MG63 (cell line): Measurements from ENCODE around the gene NENF. TPM values are rescaled to one million over a fixed set of nuclear protein-coding genes. Genes with fewer than 3 reads are reported as not detected.

ENCODE experiments used
- DNase-seq: peaks from one replicate; pipeline ENCODE4 v3.0.0-alpha.2; 2020
- H3K27me3 ChIP-seq: fragments of 250-450 bp; sonication (Bioruptor Pico); 2 replicates; pipeline ENCODE4 v1.5.1; 2020; ENCODE audit warnings: mild to moderate bottlenecking, moderate library complexity
- H3K36me3 ChIP-seq: fragments of 250-450 bp; sonication (Bioruptor Pico); 2 replicates; pipeline ENCODE4 v1.5.1; 2020; ENCODE audit warnings: mild to moderate bottlenecking, moderate library complexity
- H3K4me3 ChIP-seq: fragments of 250-450 bp; sonication (Bioruptor Pico); 2 replicates; pipeline ENCODE4 v1.5.1; 2020; ENCODE audit warnings: mild to moderate bottlenecking, moderate library complexity
- H3K9me3 ChIP-seq: fragments of 250-450 bp; sonication (Bioruptor Pico); 2 replicates; pipeline ENCODE4 v1.5.1; 2020; ENCODE audit warnings: mild to moderate bottlenecking, moderate library complexity
- total RNA-seq: library from RNA; depleted of rRNA; stranded (reverse); fragments of >200 nt; shearing (Covaris generic); gene quantifications from 2 replicates; pipeline ENCODE4 v1.2.3, GENCODE V29; 2014; ENCODE audit warnings: low replicate concordance; rRNA removed

The NENF gene
- total RNA-seq, 1 experiment from 2014 or later = 143 TPM

GRCh38 chr1:212482637-212483441 is 50.1 kb downstream of the NENF start:
- H3K4me3 ChIP-seq = no peak overlapping the region
- no peaks in the 10 kb centered on the region for H3K27me3 ChIP-seq
- no peaks in the 10 kb centered on the region for H3K9me3 ChIP-seq
- H3K36me3 ChIP-seq = no peaks in the 10 kb centered on the region
- peak; percentile 83 for DNase-seq

- peak; percentile 80 for DNase-seq
- Histone ChIP-seq H3K36me3 (no peaks in the 10 kb centered on the region), H3K9me3 (no peaks in the 10 kb centered on the region), H3K27me3 (no peaks in the 10 kb centered on the region), H3K4me3 (no peak overlapping the region)
Measured at GRCh38 chr1:212484701-212485570, 52.2 kb downstream of the NENF start.

GRCh38 chr1:212485571-212485912 is 52.8 kb downstream of the NENF start:
- Histone ChIP-seq H3K9me3 (no peaks in the 10 kb centered on the region), H3K27me3 (no peaks in the 10 kb centered on the region), H3K36me3 (no peaks in the 10 kb centered on the region), H3K4me3 (no peak overlapping the region)
- DNase-seq = no peak

DNA sequence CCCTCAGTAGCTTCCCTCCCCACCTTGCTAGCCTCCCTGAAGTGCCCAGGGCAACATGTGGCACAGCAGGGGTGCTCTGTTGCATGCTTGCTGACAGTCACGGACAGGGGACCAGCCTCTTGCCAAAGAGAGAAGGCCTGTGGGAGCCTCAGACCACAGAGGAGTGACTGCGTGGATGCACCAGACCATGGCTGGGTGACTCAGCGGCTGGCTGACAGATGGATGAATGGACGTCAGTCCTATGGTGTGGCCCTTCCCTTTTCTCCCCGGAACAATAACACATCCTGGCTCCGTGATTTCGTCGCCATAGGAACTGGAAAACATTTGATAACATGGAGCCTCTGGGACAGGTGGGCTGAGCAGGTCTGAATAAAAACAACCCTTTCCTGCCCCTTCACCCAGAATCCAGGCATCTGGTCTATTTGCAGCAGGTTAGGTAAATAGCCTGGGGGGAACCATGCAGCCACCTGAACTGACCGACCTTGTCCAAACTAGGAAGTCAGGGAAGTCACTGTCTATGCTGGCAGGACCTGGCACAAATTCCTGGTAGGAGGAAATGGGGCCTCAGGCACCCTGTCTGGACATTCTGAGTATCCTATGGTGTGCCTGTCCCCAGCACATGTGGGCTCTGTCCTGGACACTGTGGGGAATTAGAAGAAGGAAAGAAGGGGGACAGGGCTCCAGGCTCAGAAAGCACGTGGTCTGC is 53.3 kb downstream of the NENF start:
- no peaks in the 10 kb centered on the region for H3K27me3 ChIP-seq
- peak; percentile 95 for DNase-seq
- no peaks in the 10 kb centered on the region for H3K9me3 ChIP-seq
- H3K4me3 ChIP-seq = no peak overlapping the region
- no peaks in the 10 kb centered on the region for H3K36me3 ChIP-seq

DNA sequence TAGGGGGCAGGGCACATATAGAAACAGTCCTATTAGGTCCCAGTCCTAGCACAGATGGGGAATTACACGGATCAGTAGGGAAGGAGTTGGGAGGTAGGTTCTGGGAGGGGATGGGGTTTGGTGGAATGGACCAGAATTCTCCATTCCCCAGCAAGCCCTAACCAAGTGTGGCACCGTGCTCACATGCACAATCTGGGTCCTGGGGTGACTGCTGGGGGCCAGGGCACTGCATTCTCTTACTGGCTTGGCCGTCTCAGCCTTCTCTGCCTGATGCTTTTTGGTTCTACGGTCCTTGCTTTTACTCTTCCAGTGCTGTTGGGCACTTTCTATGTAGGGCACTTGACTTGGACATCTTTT is 53.9 kb downstream of the NENF start:
- DNase-seq = no peak
- no peaks in the 10 kb centered on the region for H3K36me3 ChIP-seq

GRCh38 chr1:212487286-212487685 is 54.6 kb downstream of the NENF start:
- Histone ChIP-seq H3K9me3 (no peaks in the 10 kb centered on the region), H3K36me3 (no peaks in the 10 kb centered on the region), H3K4me3 (no peak overlapping the region), H3K27me3 (no peaks in the 10 kb centered on the region)
- DNase-seq = no peak

More for the DNA sequence above, 53.9 kb downstream of the NENF start:
- Histone ChIP-seq H3K4me3 (no peak overlapping the region), H3K9me3 (no peaks in the 10 kb centered on the region), H3K27me3 (no peaks in the 10 kb centered on the region)

DNA sequence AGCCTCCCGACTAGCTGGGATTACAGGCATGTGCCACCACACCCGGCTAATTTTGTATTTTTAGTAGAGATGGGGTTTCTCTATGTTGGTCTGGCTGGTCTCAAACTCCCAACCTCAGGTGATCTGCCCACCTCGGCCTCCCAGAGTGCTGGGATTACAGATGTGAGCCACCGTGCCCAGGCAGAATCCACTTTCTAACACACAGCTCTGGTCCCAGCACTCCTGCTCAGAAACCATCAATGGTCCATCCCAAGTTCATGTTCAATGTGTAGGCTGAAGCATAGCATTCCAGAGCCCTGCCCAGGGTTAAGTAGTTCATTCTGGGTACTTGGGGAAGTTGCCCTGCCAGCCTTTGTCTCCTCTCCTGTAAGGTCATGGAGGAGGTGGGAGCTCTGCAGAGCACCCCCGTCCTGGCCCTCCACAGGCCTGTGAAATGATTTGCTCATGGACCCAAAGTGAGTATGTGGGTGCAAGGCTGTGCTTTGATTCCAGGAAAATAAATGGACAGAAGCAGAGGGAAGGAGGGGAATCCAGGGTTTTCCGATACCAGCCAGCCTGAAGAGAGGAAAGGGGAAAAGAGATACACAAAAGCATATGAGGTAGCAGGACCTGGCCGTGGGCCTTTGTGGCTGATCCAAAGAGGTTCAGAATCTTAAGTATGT is 55.2 kb downstream of the NENF start:
- H3K36me3 ChIP-seq = no peaks in the 10 kb centered on the region
- H3K9me3 ChIP-seq = no peaks in the 10 kb centered on the region
- H3K27me3 ChIP-seq = no peaks in the 10 kb centered on the region
- H3K4me3 ChIP-seq = no peak overlapping the region
- no peak for DNase-seq

DNA sequence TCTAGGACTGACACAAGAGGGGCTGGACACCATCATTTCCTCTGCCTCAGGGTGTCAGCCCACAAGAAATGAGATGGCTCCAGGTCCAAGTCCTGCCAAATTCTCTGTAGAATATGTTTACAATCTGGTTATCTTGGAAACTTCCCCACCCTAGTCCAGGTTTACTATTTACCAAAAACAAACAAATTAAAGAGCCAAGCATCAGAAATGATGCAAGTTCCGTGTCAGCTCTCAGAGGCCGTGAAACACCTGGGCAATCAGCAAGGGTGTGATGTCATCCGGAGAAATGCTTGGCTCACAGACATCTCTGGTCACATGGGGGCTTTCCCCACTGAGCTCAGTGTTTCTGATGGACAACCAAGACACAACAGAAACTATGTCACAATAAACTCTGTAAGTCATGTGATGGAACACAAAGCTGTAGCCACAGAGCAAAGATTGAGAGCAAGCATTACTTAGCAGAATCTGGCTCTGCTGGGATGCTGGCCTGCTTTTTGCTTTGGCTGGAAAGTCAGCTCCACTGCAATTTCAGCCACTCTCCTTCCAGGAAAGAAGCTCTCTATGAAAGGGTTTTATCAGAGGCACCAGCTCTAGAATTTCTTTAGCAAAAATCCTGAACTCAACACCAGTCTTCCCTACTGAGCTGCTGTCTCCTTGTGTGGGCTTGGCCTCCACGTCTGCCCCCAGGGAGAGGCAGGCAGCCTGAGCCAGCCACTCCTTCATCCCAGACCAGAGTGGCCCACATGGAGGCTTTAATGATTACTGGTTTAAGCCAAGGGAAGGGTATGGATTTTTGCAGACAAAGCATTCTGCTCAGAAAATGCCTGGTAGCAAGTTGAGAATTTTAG is 55.9 kb downstream of the NENF start:
- Histone ChIP-seq H3K4me3 (no peak overlapping the region), H3K36me3 (no peaks in the 10 kb centered on the region), H3K27me3 (no peaks in the 10 kb centered on the region), H3K9me3 (no peaks in the 10 kb centered on the region)
- peak; percentile 69 for DNase-seq

DNA sequence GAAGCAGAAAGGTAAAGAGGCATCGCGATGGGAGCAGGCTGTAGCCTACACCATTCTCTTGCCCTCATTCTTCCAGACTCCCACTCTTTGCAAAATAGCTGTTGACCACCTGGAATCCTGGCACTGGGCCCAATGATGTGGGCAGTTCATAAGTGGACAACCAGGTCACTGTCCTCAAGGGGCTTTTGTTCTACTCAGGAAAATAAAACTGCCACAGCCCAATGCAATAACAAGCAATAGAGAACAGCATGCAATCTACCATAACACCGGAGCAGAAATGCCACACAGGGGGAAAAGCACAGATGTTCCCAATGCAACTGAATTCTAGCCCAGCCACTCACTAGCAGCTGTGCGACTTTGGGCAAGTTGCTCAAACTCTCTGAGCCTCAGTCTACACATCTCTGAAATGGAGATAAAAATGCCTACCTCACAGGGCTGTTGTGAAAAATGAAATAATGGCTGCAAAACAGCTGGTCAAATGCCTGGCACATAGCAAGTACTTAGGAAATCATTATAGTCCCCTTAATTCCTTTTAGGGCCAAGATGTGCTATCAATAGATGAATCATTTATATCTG is 56.7 kb downstream of the NENF start:
- DNase-seq = no peak
- H3K4me3 ChIP-seq = no peak overlapping the region
- no peaks in the 10 kb centered on the region for H3K9me3 ChIP-seq
- no peaks in the 10 kb centered on the region for H3K36me3 ChIP-seq
- no peaks in the 10 kb centered on the region for H3K27me3 ChIP-seq

GRCh38 chr1:212490276-212490675 is 57.6 kb downstream of the NENF start:
- no peak overlapping the region for H3K4me3 ChIP-seq
- no peaks in the 10 kb centered on the region for H3K27me3 ChIP-seq
- no peaks in the 10 kb centered on the region for H3K9me3 ChIP-seq
- DNase-seq = no peak
- no peaks in the 10 kb centered on the region for H3K36me3 ChIP-seq

- H3K9me3 ChIP-seq = no peaks in the 10 kb centered on the region
- no peaks in the 10 kb centered on the region for H3K36me3 ChIP-seq
- H3K4me3 ChIP-seq = no peak overlapping the region
- DNase-seq = no peak
- no peaks in the 10 kb centered on the region for H3K27me3 ChIP-seq
Measured at GRCh38 chr1:212491454-212491853, 58.7 kb downstream of the NENF start.

Other genes with a start within 250 kb of the NENF start
- gene PPP2R5A, start 147.5 kb upstream of the NENF start, total RNA-seq = 23.6 and 40.7 TPM in 2 replicates
- 4.8 and 12.6 TPM in 2 replicates for gene PACC1, start 18.0 kb upstream of the NENF start, total RNA-seq
- 0.99 and 7.4 TPM in 2 replicates for gene ATF3, start 175.8 kb downstream of the NENF start, total RNA-seq